Gastrocnemius medialis (tissue), 4 donors: ENCODE data around the gene PTK7.

ENCODE experiments used
- POLR2A ChIP-seq, 2 donors: fragments of 450-650 bp; IDR thresholded peaks; one replicate each; pipeline ENCODE4 v1.6.1; 2017; ENCODE audit warnings: antibody characterized with exemption in 2 of 2, mild to moderate bottlenecking in 2 of 2, moderate library complexity in 2 of 2
- TF ChIP-seq, protein P1 (sequence below), 5 experiments: fragments of 450-650 bp in 3 of 5; fragments of 200-600 bp in 2 of 5; sonication (generic) in 2 of 5; IDR thresholded peaks in 4 of 5; conservative IDR thresholded peaks in 1 of 5; 1 replicate in 4 of 5; 2 replicates in 1 of 5; pipeline ENCODE4 v1.5.1; 2016 to 2019; ENCODE audit warnings: antibody characterized with exemption in 5 of 5, mild to moderate bottlenecking in 3 of 5, moderate library complexity in 3 of 5

DNA sequence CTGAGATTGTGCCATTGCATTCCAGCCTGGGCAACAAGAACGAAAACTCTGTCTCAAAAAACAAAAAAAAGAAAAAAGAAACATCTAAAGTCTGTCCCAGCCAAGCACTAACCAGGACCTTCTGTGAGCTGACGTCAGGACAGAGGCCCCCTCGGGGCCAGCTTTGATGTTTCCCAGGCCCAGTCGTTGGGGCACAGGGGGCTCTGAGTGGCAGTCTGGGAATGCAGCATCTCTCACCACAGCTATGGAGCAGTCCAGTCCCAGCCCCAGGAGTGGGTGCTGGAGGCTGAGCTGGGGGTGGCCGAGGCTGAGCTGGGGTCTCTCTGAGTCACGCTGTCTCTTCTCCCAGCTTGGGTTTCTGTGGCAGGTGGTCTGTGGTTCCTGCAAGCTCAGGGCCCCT is 49.0 kb downstream of the PTK7 start:
- TF ChIP-seq, protein P1, sequence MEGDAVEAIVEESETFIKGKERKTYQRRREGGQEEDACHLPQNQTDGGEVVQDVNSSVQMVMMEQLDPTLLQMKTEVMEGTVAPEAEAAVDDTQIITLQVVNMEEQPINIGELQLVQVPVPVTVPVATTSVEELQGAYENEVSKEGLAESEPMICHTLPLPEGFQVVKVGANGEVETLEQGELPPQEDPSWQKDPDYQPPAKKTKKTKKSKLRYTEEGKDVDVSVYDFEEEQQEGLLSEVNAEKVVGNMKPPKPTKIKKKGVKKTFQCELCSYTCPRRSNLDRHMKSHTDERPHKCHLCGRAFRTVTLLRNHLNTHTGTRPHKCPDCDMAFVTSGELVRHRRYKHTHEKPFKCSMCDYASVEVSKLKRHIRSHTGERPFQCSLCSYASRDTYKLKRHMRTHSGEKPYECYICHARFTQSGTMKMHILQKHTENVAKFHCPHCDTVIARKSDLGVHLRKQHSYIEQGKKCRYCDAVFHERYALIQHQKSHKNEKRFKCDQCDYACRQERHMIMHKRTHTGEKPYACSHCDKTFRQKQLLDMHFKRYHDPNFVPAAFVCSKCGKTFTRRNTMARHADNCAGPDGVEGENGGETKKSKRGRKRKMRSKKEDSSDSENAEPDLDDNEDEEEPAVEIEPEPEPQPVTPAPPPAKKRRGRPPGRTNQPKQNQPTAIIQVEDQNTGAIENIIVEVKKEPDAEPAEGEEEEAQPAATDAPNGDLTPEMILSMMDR (IDR thresholded peaks at IDR 0.05 in 4 of 5, conservative IDR thresholded peaks at IDR 0.05 in 1 of 5): no peak
- no peak for TF ChIP-seq POLR2A (IDR thresholded peaks at IDR 0.05)
